HepG2 (cell line): ENCODE measurements around the gene RGS19. TPM values are rescaled to one million over a fixed set of nuclear protein-coding genes. Genes with fewer than 3 reads are reported as not detected.

Experiments
- CBX1 ChIP-seq: IDR thresholded peaks from one replicate; pipeline ENCODE4 v1.6.1; 2016; ENCODE audit warnings: antibody characterized with exemption, low read depth
- EEA1 ChIP-seq: sonication (generic); formaldehyde crosslinking; IDR thresholded peaks from 2 replicates; pipeline ENCODE4 v1.5.1; 2020; ENCODE audit warnings: mild to moderate bottlenecking, missing genetic modification reagents, borderline replicate concordance
- FOXP1 ChIP-seq, 2 experiments: fragments of 450-650 bp in 1 of 2; IDR thresholded peaks; 2 replicates each; pipeline ENCODE4 v1.6.1; 2017 to 2018; ENCODE audit warnings: antibody characterized with exemption in 1 of 2
- HOXA3 ChIP-seq: sonication (generic); formaldehyde crosslinking; IDR thresholded peaks from 2 replicates; pipeline ENCODE4 v1.5.0; 2020; ENCODE audit warnings: missing genetic modification reagents
- NCOR1 ChIP-seq: fragments of 200-600 bp; sonication (generic); IDR thresholded peaks from 2 replicates; pipeline ENCODE4 v1.7.0; 2017; ENCODE audit warnings: antibody characterized with exemption, low read length, borderline replicate concordance
- NR2F6 ChIP-seq, 2 experiments: IDR thresholded peaks; 2 replicates each; pipeline ENCODE4 v1.6.1; 2016; ENCODE audit warnings: antibody characterized with exemption in 1 of 2, mild to moderate bottlenecking in 1 of 2
- PAWR ChIP-seq: sonication (generic); formaldehyde crosslinking; IDR thresholded peaks from 2 replicates; pipeline ENCODE4 v1.4.0; 2020; ENCODE audit warnings: missing genetic modification reagents, mild to moderate bottlenecking, borderline replicate concordance
- PITX1 ChIP-seq: sonication (generic); formaldehyde crosslinking; IDR thresholded peaks from 2 replicates; pipeline ENCODE4 v1.5.1; 2020; ENCODE audit warnings: mild to moderate bottlenecking, missing genetic modification reagents
- TOE1 ChIP-seq: sonication (generic); formaldehyde crosslinking; IDR thresholded peaks from 2 replicates; pipeline ENCODE4 v1.4.0; 2020; ENCODE audit warnings: mild to moderate bottlenecking, missing genetic modification reagents
- ZFP90 ChIP-seq: sonication (generic); formaldehyde crosslinking; IDR thresholded peaks from 2 replicates; pipeline ENCODE4 v1.8.0; 2022; ENCODE audit warnings: missing genetic modification reagents, mild to moderate bottlenecking, inconsistent platforms, borderline replicate concordance
- ZFX ChIP-seq: sonication (generic); formaldehyde crosslinking; IDR thresholded peaks from 2 replicates; pipeline ENCODE4 v1.4.0; 2020; ENCODE audit warnings: mild to moderate bottlenecking, low read depth, missing genetic modification reagents, moderate library complexity
- ZNF598 ChIP-seq: sonication (generic); formaldehyde crosslinking; IDR thresholded peaks from 2 replicates; pipeline ENCODE4 v1.5.1; 2020; ENCODE audit warnings: mild to moderate bottlenecking, missing genetic modification reagents, borderline replicate concordance
- ZNF614 ChIP-seq: IDR thresholded peaks from 2 replicates; pipeline ENCODE4 v1.6.1; 2018; ENCODE audit warnings: missing biosample characterization, missing genetic modification reagents, inconsistent platforms, borderline replicate concordance
- polyA plus RNA-seq, 8 experiments: library from polyadenylated mRNA; depleted of rRNA in 3 of 8; stranded (reverse) in 7 of 8; unstranded in 1 of 8; fragments of >200 nt; fragmentation: Illumina TruSeq in 4 of 8; extraction: Trizol in 4 of 8; gene quantifications; 2 replicates each; pipeline versions ENCODE4 v1.2.1 to v1.2.3, GENCODE V29; 2011 to 2016; ENCODE audit warnings: low read depth in 4 of 8, missing spikeins in 1 of 8, mixed read lengths in 1 of 8; ENCODE audit not compliant: insufficient read depth in 1 of 8
- total RNA-seq, 5 experiments: library from RNA; depleted of rRNA; stranded (reverse); fragments of >200 nt; fragmentation: Illumina TruSeq; extraction: Trizol; gene quantifications; 2 replicates each; pipeline ENCODE4 v1.2.3, GENCODE V29; 2016; ENCODE audit warnings: low read depth in 1 of 5
- TF ChIP-seq, protein P1 (sequence below): sonication (generic); formaldehyde crosslinking; IDR thresholded peaks from 2 replicates; pipeline ENCODE4 v1.4.0; 2020; ENCODE audit warnings: missing genetic modification reagents, borderline replicate concordance
- TF ChIP-seq, protein P2 (sequence below): sonication (generic); IDR thresholded peaks from 2 replicates; pipeline ENCODE4 v1.6.1; 2016; ENCODE audit warnings: low read depth, borderline replicate concordance
- TF ChIP-seq, protein P3 (sequence below): sonication (generic); formaldehyde crosslinking; IDR thresholded peaks from 2 replicates; pipeline ENCODE4 v1.4.0; 2020; ENCODE audit warnings: missing genetic modification reagents, borderline replicate concordance
- TF ChIP-seq, protein P4 (sequence below): sonication (generic); formaldehyde crosslinking; IDR thresholded peaks from 2 replicates; pipeline ENCODE4 v1.5.1; 2020; ENCODE audit warnings: mild to moderate bottlenecking, missing genetic modification reagents, borderline replicate concordance

Gene RGS19
- total and polyA plus RNA-seq, 2 of the 13 experiments (the other 11 are each of a cell fraction or from before 2014, with no cell fraction given): 10.7 to 11.9 TPM

DNA sequence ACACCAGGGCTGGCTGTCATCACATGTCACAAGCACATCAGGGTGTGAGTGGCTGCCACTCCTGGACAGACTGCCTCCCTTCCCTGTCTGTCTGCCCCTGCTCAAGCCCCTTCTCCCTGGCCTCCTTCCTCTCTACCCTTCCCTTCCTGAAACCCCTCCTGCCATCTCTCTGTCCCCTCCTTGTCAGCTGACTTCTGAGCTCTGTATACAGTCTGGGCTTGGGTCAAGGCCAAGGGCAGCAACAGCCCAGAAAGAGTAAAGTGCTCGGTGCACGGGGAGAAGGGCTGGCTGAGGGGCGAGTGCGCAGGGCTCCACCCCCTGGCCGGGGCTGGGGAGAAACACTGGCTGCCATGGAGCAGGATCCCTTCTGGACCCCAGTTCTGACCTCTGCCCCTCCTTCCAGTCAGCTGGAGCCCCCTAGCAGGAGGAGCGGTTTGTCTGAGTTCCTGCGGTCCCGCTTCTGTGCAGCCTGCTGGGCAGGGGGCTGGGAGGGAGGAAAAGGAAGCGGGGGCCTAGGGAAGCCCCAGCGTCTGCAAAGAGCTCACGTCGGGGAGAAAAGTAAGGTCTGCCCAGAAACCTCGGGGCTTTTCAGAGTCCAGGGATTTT, 2.9 kb upstream of the RGS19 start (continued):
- TF ChIP-seq EEA1 (CRISPR knock-in tag): no peak
- TF ChIP-seq ZFX (CRISPR knock-in tag): 0 out of 2 replicates have a peak, but pooled peaks have one; percentile 13
- TF ChIP-seq ZFP90 (CRISPR knock-in tag): 0 out of 2 replicates have a peak, but pooled peaks have one; percentile 40
- no peak for TF ChIP-seq ZNF598 (CRISPR knock-in tag)
- TF ChIP-seq, protein P1, sequence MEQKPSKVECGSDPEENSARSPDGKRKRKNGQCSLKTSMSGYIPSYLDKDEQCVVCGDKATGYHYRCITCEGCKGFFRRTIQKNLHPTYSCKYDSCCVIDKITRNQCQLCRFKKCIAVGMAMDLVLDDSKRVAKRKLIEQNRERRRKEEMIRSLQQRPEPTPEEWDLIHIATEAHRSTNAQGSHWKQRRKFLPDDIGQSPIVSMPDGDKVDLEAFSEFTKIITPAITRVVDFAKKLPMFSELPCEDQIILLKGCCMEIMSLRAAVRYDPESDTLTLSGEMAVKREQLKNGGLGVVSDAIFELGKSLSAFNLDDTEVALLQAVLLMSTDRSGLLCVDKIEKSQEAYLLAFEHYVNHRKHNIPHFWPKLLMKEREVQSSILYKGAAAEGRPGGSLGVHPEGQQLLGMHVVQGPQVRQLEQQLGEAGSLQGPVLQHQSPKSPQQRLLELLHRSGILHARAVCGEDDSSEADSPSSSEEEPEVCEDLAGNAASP (CRISPR knock-in tag): peak; percentile 80; the same call in 1 of the 2 replicates
- TF ChIP-seq, protein P2, sequence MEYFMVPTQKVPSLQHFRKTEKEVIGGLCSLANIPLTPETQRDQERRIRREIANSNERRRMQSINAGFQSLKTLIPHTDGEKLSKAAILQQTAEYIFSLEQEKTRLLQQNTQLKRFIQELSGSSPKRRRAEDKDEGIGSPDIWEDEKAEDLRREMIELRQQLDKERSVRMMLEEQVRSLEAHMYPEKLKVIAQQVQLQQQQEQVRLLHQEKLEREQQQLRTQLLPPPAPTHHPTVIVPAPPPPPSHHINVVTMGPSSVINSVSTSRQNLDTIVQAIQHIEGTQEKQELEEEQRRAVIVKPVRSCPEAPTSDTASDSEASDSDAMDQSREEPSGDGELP: peak; percentile 92; the same call in 1 of the 2 replicates
- no peak for TF ChIP-seq CBX1
- TF ChIP-seq, protein P3, sequence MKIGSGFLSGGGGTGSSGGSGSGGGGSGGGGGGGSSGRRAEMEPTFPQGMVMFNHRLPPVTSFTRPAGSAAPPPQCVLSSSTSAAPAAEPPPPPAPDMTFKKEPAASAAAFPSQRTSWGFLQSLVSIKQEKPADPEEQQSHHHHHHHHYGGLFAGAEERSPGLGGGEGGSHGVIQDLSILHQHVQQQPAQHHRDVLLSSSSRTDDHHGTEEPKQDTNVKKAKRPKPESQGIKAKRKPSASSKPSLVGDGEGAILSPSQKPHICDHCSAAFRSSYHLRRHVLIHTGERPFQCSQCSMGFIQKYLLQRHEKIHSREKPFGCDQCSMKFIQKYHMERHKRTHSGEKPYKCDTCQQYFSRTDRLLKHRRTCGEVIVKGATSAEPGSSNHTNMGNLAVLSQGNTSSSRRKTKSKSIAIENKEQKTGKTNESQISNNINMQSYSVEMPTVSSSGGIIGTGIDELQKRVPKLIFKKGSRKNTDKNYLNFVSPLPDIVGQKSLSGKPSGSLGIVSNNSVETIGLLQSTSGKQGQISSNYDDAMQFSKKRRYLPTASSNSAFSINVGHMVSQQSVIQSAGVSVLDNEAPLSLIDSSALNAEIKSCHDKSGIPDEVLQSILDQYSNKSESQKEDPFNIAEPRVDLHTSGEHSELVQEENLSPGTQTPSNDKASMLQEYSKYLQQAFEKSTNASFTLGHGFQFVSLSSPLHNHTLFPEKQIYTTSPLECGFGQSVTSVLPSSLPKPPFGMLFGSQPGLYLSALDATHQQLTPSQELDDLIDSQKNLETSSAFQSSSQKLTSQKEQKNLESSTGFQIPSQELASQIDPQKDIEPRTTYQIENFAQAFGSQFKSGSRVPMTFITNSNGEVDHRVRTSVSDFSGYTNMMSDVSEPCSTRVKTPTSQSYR: peak; percentile 33; the same call in 1 of the 2 replicates
- TF ChIP-seq NR2F6 (IDR thresholded peaks at IDR 0.05): peak; percentile 93
- peak; percentile 96 for TF ChIP-seq NR2F6 (CRISPR knock-in tag; IDR thresholded peaks at IDR 0.05)
- peak; percentile 60; the same call in 1 of the 2 replicates for TF ChIP-seq HOXA3 (CRISPR knock-in tag)
- TF ChIP-seq PITX1: peak; percentile 68; the same call in 1 of the 2 replicates
- no peak for TF ChIP-seq FOXP1 (IDR thresholded peaks at IDR 0.05)
- TF ChIP-seq FOXP1 (CRISPR knock-in tag; IDR thresholded peaks at IDR 0.05): peak; percentile 49; the same call in 1 of the 2 replicates
- no peak for TF ChIP-seq PAWR (CRISPR knock-in tag)
- peak; percentile 31; the same call in 1 of the 2 replicates for TF ChIP-seq NCOR1
- TF ChIP-seq ZNF614 (CRISPR knock-in tag): peak; percentile 70; the same call in 1 of the 2 replicates
- TF ChIP-seq, protein P4, sequence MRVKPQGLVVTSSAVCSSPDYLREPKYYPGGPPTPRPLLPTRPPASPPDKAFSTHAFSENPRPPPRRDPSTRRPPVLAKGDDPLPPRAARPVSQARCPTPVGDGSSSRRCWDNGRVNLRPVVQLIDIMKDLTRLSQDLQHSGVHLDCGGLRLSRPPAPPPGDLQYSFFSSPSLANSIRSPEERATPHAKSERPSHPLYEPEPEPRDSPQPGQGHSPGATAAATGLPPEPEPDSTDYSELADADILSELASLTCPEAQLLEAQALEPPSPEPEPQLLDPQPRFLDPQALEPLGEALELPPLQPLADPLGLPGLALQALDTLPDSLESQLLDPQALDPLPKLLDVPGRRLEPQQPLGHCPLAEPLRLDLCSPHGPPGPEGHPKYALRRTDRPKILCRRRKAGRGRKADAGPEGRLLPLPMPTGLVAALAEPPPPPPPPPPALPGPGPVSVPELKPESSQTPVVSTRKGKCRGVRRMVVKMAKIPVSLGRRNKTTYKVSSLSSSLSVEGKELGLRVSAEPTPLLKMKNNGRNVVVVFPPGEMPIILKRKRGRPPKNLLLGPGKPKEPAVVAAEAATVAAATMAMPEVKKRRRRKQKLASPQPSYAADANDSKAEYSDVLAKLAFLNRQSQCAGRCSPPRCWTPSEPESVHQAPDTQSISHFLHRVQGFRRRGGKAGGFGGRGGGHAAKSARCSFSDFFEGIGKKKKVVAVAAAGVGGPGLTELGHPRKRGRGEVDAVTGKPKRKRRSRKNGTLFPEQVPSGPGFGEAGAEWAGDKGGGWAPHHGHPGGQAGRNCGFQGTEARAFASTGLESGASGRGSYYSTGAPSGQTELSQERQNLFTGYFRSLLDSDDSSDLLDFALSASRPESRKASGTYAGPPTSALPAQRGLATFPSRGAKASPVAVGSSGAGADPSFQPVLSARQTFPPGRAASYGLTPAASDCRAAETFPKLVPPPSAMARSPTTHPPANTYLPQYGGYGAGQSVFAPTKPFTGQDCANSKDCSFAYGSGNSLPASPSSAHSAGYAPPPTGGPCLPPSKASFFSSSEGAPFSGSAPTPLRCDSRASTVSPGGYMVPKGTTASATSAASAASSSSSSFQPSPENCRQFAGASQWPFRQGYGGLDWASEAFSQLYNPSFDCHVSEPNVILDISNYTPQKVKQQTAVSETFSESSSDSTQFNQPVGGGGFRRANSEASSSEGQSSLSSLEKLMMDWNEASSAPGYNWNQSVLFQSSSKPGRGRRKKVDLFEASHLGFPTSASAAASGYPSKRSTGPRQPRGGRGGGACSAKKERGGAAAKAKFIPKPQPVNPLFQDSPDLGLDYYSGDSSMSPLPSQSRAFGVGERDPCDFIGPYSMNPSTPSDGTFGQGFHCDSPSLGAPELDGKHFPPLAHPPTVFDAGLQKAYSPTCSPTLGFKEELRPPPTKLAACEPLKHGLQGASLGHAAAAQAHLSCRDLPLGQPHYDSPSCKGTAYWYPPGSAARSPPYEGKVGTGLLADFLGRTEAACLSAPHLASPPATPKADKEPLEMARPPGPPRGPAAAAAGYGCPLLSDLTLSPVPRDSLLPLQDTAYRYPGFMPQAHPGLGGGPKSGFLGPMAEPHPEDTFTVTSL (CRISPR knock-in tag): no peak
- TF ChIP-seq TOE1 (CRISPR knock-in tag): no peak
